Glutamatergic neuron (in vitro differentiated cells): ENCODE measurements around the gene HCN2. TPM values are rescaled to one million over a fixed set of nuclear protein-coding genes. Genes with fewer than 3 reads are reported as not detected.

ENCODE experiments used
- DNase-seq: peaks from one replicate; pipeline ENCODE4 v3.0.0; 2022
- H3K27ac Mint-ChIP-seq: one replicate; pipeline ENCODE4 v1.8.0; 2020; ENCODE audit warnings: mild to moderate bottlenecking, mixed read lengths, inconsistent platforms; ENCODE audit not compliant: unreplicated experiment
- H3K27me3 Mint-ChIP-seq: one replicate; pipeline ENCODE4 v1.8.0; 2020; ENCODE audit warnings: mild to moderate bottlenecking, moderate library complexity, mixed read lengths, inconsistent platforms; ENCODE audit not compliant: unreplicated experiment
- H3K36me3 Mint-ChIP-seq: one replicate; pipeline ENCODE4 v1.8.0; 2020; ENCODE audit warnings: mild to moderate bottlenecking, mixed read lengths, inconsistent platforms; ENCODE audit not compliant: unreplicated experiment
- H3K4me1 Mint-ChIP-seq: one replicate; pipeline ENCODE4 v1.8.0; 2020; ENCODE audit warnings: mild to moderate bottlenecking, low read depth, mixed read lengths, inconsistent platforms; ENCODE audit not compliant: unreplicated experiment
- H3K4me3 Mint-ChIP-seq: one replicate; pipeline ENCODE4 v1.8.0; 2020; ENCODE audit warnings: mild to moderate bottlenecking, mixed read lengths, inconsistent platforms; ENCODE audit not compliant: unreplicated experiment
- H3K9me3 Mint-ChIP-seq: one replicate; pipeline ENCODE4 v1.8.0; 2020; ENCODE audit warnings: mild to moderate bottlenecking, moderate library complexity, mixed read lengths, inconsistent platforms; ENCODE audit not compliant: unreplicated experiment
- CTCF ChIP-seq: fragments of 200-600 bp; sonication (generic); IDR thresholded peaks from one replicate; pipeline ENCODE4 v1.5.0; 2021; ENCODE audit not compliant: partially characterized antibody, unreplicated experiment
- total RNA-seq: library from RNA; stranded (reverse); fragmentation: NEBNext Ultra II Directional; extraction: Animal tissue kit (Norgen Biotek cat#: 25700); gene quantifications from one replicate; pipeline ENCODE4 v1.2.1, GENCODE V29; 2021; ENCODE audit not compliant: unreplicated experiment

Gene HCN2
- total RNA-seq, 1 donor from 2014 or later: 33.2 TPM

- Mint-ChIP-seq H3K9me3 (peaks cover 6% of the 10 kb centered on the region), H3K36me3 (no peaks in the 10 kb centered on the region), H3K4me1 (peaks cover 10% of the 10 kb centered on the region), H3K4me3 (no peak overlapping the region), H3K27ac (no peak overlapping the region), H3K27me3 (peaks cover 2% of the 10 kb centered on the region)
- TF ChIP-seq CTCF: no peak
- DNase-seq: no peak
Observed at GRCh38 chr19:651114-651818, 61.6 kb downstream of the HCN2 start.

GRCh38 chr19:651991-652390, 62.3 kb downstream of the HCN2 start:
- H3K36me3 Mint-ChIP-seq: no peaks in the 10 kb centered on the region
- no peak overlapping the region for H3K4me3 Mint-ChIP-seq
- TF ChIP-seq CTCF: no peak
- DNase-seq: no peak
- peaks cover 11% of the 10 kb centered on the region for H3K4me1 Mint-ChIP-seq
- peaks cover 6% of the 10 kb centered on the region for H3K9me3 Mint-ChIP-seq
- H3K27ac Mint-ChIP-seq: no peak overlapping the region
- peaks cover 2% of the 10 kb centered on the region for H3K27me3 Mint-ChIP-seq

GRCh38 chr19:652467-653389, 63.0 kb downstream of the HCN2 start:
- H3K9me3 Mint-ChIP-seq: peaks cover 6% of the 10 kb centered on the region
- no peaks in the 10 kb centered on the region for H3K36me3 Mint-ChIP-seq
- H3K4me3 Mint-ChIP-seq: no peak overlapping the region
- DNase-seq: no peak
- peaks cover 11% of the 10 kb centered on the region for H3K4me1 Mint-ChIP-seq
- no peak overlapping the region for H3K27ac Mint-ChIP-seq
- TF ChIP-seq CTCF: no peak
- peaks cover 4% of the 10 kb centered on the region for H3K27me3 Mint-ChIP-seq

DNA sequence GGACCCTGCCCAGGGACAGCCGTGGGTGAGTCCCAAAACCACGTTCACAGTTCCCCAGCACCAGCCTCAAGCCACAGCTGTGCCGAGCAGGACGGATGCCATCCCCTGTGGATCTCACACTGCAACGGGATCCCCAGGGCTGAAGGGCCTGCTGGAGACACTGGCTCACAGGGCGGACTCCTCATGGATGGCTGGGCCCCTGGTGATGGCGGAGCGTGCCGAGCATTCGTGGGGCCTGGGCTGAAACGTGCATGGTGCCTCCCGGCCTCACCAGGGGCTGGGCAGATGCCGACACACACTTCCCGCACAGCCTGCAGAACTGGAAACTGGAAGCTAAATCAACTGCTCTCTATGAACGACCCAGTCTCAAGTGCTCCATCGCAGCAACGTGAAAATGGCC, 63.7 kb downstream of the HCN2 start:
- Mint-ChIP-seq H3K9me3 (peaks cover 6% of the 10 kb centered on the region), H3K36me3 (no peaks in the 10 kb centered on the region), H3K4me1 (peaks cover 11% of the 10 kb centered on the region), H3K27ac (peak overlapping the region; percentile 8), H3K4me3 (no peak overlapping the region), H3K27me3 (peaks cover 4% of the 10 kb centered on the region)
- TF ChIP-seq CTCF: no peak
- DNase-seq: no peak

GRCh38 chr19:655691-656090, 66.0 kb downstream of the HCN2 start:
- H3K27ac Mint-ChIP-seq: peak overlapping the region; percentile 50
- no peak overlapping the region for H3K4me3 Mint-ChIP-seq
- H3K4me1 Mint-ChIP-seq: peaks cover 16% of the 10 kb centered on the region

More at GRCh38 chr19:655691-656090, 66.0 kb downstream of the HCN2 start:
- Mint-ChIP-seq H3K27me3 (peaks cover 6% of the 10 kb centered on the region), H3K9me3 (peaks cover 6% of the 10 kb centered on the region), H3K36me3 (no peaks in the 10 kb centered on the region)
- no peak for TF ChIP-seq CTCF
- DNase-seq: no peak
